Frontal cortex (tissue), 4 donors: ENCODE results near the gene GALNT14. TPM values are rescaled to one million over a fixed set of nuclear protein-coding genes. Genes with fewer than 3 reads are reported as not detected.

Experiments used
- DNase-seq, 2 donors: peaks; one replicate each; pipeline ENCODE4 v3.0.0; 2012; ENCODE audit warnings: low spot score in 2 of 2
- FAIRE-seq: peaks from 2 replicates; lab custom pipeline; 2012; peaks lifted over from hg19 to GRCh38; lab: Jason Lieb, UNC
- total RNA-seq: library from RNA; depleted of rRNA; stranded (reverse); fragments of >200 nt; gene quantifications from one replicate; pipeline ENCODE4 v1.2.3, GENCODE V29; 2014
- donor health status: control.
- donor health status: control.
- donor health status: control.

GALNT14 gene
- total RNA-seq, 1 donor from 2014 or later = 10.2 TPM

- FAIRE-seq = no peak
- no peak for DNase-seq
Observed at GRCh38 chr2:31027549-31027948, 110.7 kb downstream of the GALNT14 start.

- DNase-seq = no peak
- no peak for FAIRE-seq
Observed at GRCh38 chr2:31023541-31023940, 114.7 kb downstream of the GALNT14 start.

GRCh38 chr2:31020713-31021112, 117.5 kb downstream of the GALNT14 start:
- FAIRE-seq (no peak), DNase-seq (no peak)

- no peak for FAIRE-seq
- DNase-seq = no peak
Observed at GRCh38 chr2:31018280-31018679, 120.0 kb downstream of the GALNT14 start.

- no peak for FAIRE-seq
- no peak for DNase-seq
Observed at GRCh38 chr2:31016648-31017047, 121.6 kb downstream of the GALNT14 start.

GRCh38 chr2:31014516-31014915, 123.7 kb downstream of the GALNT14 start:
- DNase-seq (no peak), FAIRE-seq (no peak)

- no peak for FAIRE-seq
- DNase-seq = no peak
Observed at GRCh38 chr2:31013301-31013700, 124.9 kb downstream of the GALNT14 start.

- DNase-seq (no peak), FAIRE-seq (no peak)
Observed at GRCh38 chr2:31012406-31012805, 125.8 kb downstream of the GALNT14 start.

GRCh38 chr2:31011587-31011986, 126.7 kb downstream of the GALNT14 start:
- FAIRE-seq (no peak), DNase-seq (no peak)

GRCh38 chr2:31008561-31009114, 129.6 kb downstream of the GALNT14 start:
- no peak for FAIRE-seq
- no peak for DNase-seq

- DNase-seq = no peak
- FAIRE-seq = no peak
Observed at GRCh38 chr2:31004257-31004656, 134.0 kb downstream of the GALNT14 start.

- no peak for FAIRE-seq
- DNase-seq = no peak
Observed at GRCh38 chr2:31003749-31004148, 134.5 kb downstream of the GALNT14 start.

GRCh38 chr2:31002537-31003150, 135.6 kb downstream of the GALNT14 start:
- FAIRE-seq (no peak), DNase-seq (no peak)

GRCh38 chr2:31000970-31001369, 137.3 kb downstream of the GALNT14 start:
- no peak for DNase-seq
- no peak for FAIRE-seq

GRCh38 chr2:30998672-30999071, 139.6 kb downstream of the GALNT14 start:
- no peak for DNase-seq
- FAIRE-seq = no peak

GRCh38 chr2:30997979-30998378, 140.3 kb downstream of the GALNT14 start:
- DNase-seq = no peak
- FAIRE-seq = no peak

GRCh38 chr2:30994227-30995056, 143.8 kb downstream of the GALNT14 start:
- no peak for FAIRE-seq

GRCh38 chr2:30992781-30993180, 145.5 kb downstream of the GALNT14 start:
- DNase-seq (no peak), FAIRE-seq (no peak)

More at GRCh38 chr2:30994227-30995056, 143.8 kb downstream of the GALNT14 start:
- DNase-seq = no peak

- no peak for FAIRE-seq
- DNase-seq = no peak
Observed at GRCh38 chr2:30990671-30991070, 147.6 kb downstream of the GALNT14 start.

- FAIRE-seq (no peak), DNase-seq (no peak)
Observed at GRCh38 chr2:30990176-30990575, 148.1 kb downstream of the GALNT14 start.

- FAIRE-seq (no peak), DNase-seq (no peak)
Observed at GRCh38 chr2:30989746-30990145, 148.5 kb downstream of the GALNT14 start.
